WTC11 (cell line): Measurements from ENCODE around the gene NEIL3. TPM values are rescaled to one million over a fixed set of nuclear protein-coding genes. Genes with fewer than 3 reads are reported as not detected.

ENCODE experiments used
- ATAC-seq: fragments of 200-7000 bp; cut with Tn5 transposase; 2 replicates; pipeline ENCODE4 v1.10.0; 2021; ENCODE audit warnings: mild to moderate bottlenecking, moderate library complexity
- CTCF ChIA-PET: fragments of 300-600 bp; sonication (Branson Sonifier 250); formaldehyde crosslinking; loops from one replicate; lab custom pipeline; 2021; ENCODE audit warnings: antibody characterized with exemption; lab: Charles Lee
- POLR2A ChIA-PET: fragments of 350-600 bp; sonication (Branson Sonifier 250); formaldehyde crosslinking; loops from one replicate; lab custom pipeline; 2021; ENCODE audit warnings: antibody characterized with exemption; lab: Charles Lee
- DNase-seq: peaks from one replicate; pipeline ENCODE4 v3.0.0; 2021; ENCODE audit warnings: low spot score
- H3K27ac Mint-ChIP-seq: 2 replicates; pipeline ENCODE4 v1.8.0; 2021; ENCODE audit warnings: mixed read lengths
- H3K27me3 Mint-ChIP-seq: 2 replicates; pipeline ENCODE4 v1.8.0; 2021; ENCODE audit warnings: low read depth, mild to moderate bottlenecking, moderate library complexity, mixed read lengths
- H3K36me3 Mint-ChIP-seq: 2 replicates; pipeline ENCODE4 v1.8.0; 2021; ENCODE audit warnings: mixed read lengths
- H3K4me1 Mint-ChIP-seq: 2 replicates; pipeline ENCODE4 v1.8.0; 2022; ENCODE audit warnings: mixed read lengths
- H3K4me3 Mint-ChIP-seq: 2 replicates; pipeline ENCODE4 v1.8.0; 2021; ENCODE audit warnings: mild to moderate bottlenecking, moderate library complexity, mixed read lengths
- H3K9me3 Mint-ChIP-seq: 2 replicates; pipeline ENCODE4 v1.8.0; 2021; ENCODE audit warnings: mixed read lengths
- AR ChIP-seq: fragments of 250-450 bp; sonication (Bioruptor Pico); IDR thresholded peaks from 2 replicates; pipeline ENCODE4 v1.9.0; 2021; ENCODE audit warnings: mild to moderate bottlenecking
- ATF3 ChIP-seq: sonication (generic); formaldehyde crosslinking; conservative IDR thresholded peaks from 2 replicates; pipeline ENCODE4 v1.8.1; 2022; ENCODE audit warnings: mild to moderate bottlenecking, missing genetic modification reagents
- ATF6 ChIP-seq: sonication (generic); formaldehyde crosslinking; IDR thresholded peaks from 2 replicates; pipeline ENCODE4 v1.8.1; 2023; ENCODE audit warnings: mild to moderate bottlenecking, missing genetic modification reagents
- E2F4 ChIP-seq: sonication (generic); formaldehyde crosslinking; IDR thresholded peaks from 2 replicates; pipeline ENCODE4 v1.8.1; 2022; ENCODE audit warnings: low read depth, mild to moderate bottlenecking, moderate library complexity, missing genetic modification reagents, borderline replicate concordance
- E2F5 ChIP-seq: sonication (generic); formaldehyde crosslinking; IDR thresholded peaks from 2 replicates; pipeline ENCODE4 v1.8.1; 2022; ENCODE audit warnings: mild to moderate bottlenecking, moderate library complexity, missing genetic modification reagents
- ELF4 ChIP-seq: sonication (generic); formaldehyde crosslinking; IDR thresholded peaks from 2 replicates; pipeline ENCODE4 v1.8.1; 2022; ENCODE audit warnings: low read depth, mild to moderate bottlenecking, moderate library complexity, missing genetic modification reagents
- ERG ChIP-seq: fragments of 250-450 bp; sonication (Bioruptor Pico); IDR thresholded peaks from 2 replicates; pipeline ENCODE4 v1.8.0; 2021; ENCODE audit warnings: mild to moderate bottlenecking
- ETV6 ChIP-seq: sonication (generic); formaldehyde crosslinking; IDR thresholded peaks from 2 replicates; pipeline ENCODE4 v1.8.1; 2022; ENCODE audit warnings: mild to moderate bottlenecking, missing genetic modification reagents
- FOXJ3 ChIP-seq: sonication (generic); formaldehyde crosslinking; IDR thresholded peaks from 2 replicates; pipeline ENCODE4 v1.9.0; 2021; ENCODE audit warnings: missing genetic modification reagents, mild to moderate bottlenecking, borderline replicate concordance
- GABPB1 ChIP-seq: sonication (generic); formaldehyde crosslinking; IDR thresholded peaks from 2 replicates; pipeline ENCODE4 v1.8.1; 2023; ENCODE audit warnings: mild to moderate bottlenecking, missing genetic modification reagents
- GTF2I ChIP-seq: fragments of 250-450 bp; sonication (Bioruptor Pico); conservative IDR thresholded peaks from 2 replicates; pipeline ENCODE4 v1.4.0; 2021; ENCODE audit warnings: mild to moderate bottlenecking
- HMGA2 ChIP-seq: fragments of 250-450 bp; sonication (Bioruptor Pico); IDR thresholded peaks from 2 replicates; pipeline ENCODE4 v1.4.0; 2021; ENCODE audit warnings: mild to moderate bottlenecking, moderate library complexity
- NFYB ChIP-seq: sonication (generic); formaldehyde crosslinking; conservative IDR thresholded peaks from 2 replicates; pipeline ENCODE4 v1.8.0; 2022; ENCODE audit warnings: low read depth, missing genetic modification reagents
- OVOL2 ChIP-seq: fragments of 250-450 bp; sonication (Bioruptor Pico); IDR thresholded peaks from 2 replicates; pipeline ENCODE4 v1.9.0; 2021; ENCODE audit warnings: mild to moderate bottlenecking, borderline replicate concordance
- PRDM15 ChIP-seq: sonication (generic); formaldehyde crosslinking; IDR thresholded peaks from 2 replicates; pipeline ENCODE4 v1.8.0; 2022; ENCODE audit warnings: missing genetic modification reagents
- USF2 ChIP-seq: sonication (generic); formaldehyde crosslinking; IDR thresholded peaks from 2 replicates; pipeline ENCODE4 v1.8.1; 2023; ENCODE audit warnings: mild to moderate bottlenecking, missing genetic modification reagents, moderate library complexity
- ZNF219 ChIP-seq: sonication (generic); formaldehyde crosslinking; IDR thresholded peaks from 2 replicates; pipeline ENCODE4 v1.8.0; 2023; ENCODE audit warnings: missing genetic modification reagents, mild to moderate bottlenecking, borderline replicate concordance
- ZNF232 ChIP-seq: sonication (generic); formaldehyde crosslinking; IDR thresholded peaks from 2 replicates; pipeline ENCODE4 v1.8.0; 2022; ENCODE audit warnings: mild to moderate bottlenecking, missing genetic modification reagents
- ZNF263 ChIP-seq: sonication (generic); formaldehyde crosslinking; IDR thresholded peaks from 2 replicates; pipeline ENCODE4 v1.8.1; 2022; ENCODE audit warnings: low read depth, mild to moderate bottlenecking, moderate library complexity, missing genetic modification reagents
- ZNF396 ChIP-seq: fragments of 250-450 bp; sonication (Bioruptor Pico); IDR thresholded peaks from 2 replicates; pipeline ENCODE4 v1.8.0; 2021; ENCODE audit warnings: mild to moderate bottlenecking, moderate library complexity, borderline replicate concordance
- total RNA-seq: library from RNA; stranded (reverse); gene quantifications from 3 replicates; pipeline ENCODE4 v1.2.3, GENCODE V29; 2021

NEIL3 gene
- total RNA-seq, 1 experiment from 2014 or later: 9.9 TPM

GRCh38 chr4:177308847-177309521 is 690 bp upstream of the NEIL3 start:
- H3K4me3 Mint-ChIP-seq: peak overlapping the region; percentile 93
- POLR2A ChIA-PET: interaction anchor here (1.0 kb wide), 1 partner anchor 16 kb away, joined by 3 read pairs; no protein-coding TSS in a partner anchor
- no peak for ATAC-seq

More at GRCh38 chr4:177308847-177309521, 690 bp upstream of the NEIL3 start:
- Mint-ChIP-seq H3K9me3 (no peaks in the 10 kb centered on the region), H3K27ac (no peak overlapping the region), H3K27me3 (no peaks in the 10 kb centered on the region), H3K36me3 (peaks cover 1% of the 10 kb centered on the region; the same call in 1 of the 2 replicates), H3K4me1 (peaks cover 8% of the 10 kb centered on the region; the same call in 1 of the 2 replicates)
- no peak for TF ChIP-seq PRDM15 (CRISPR knock-in tag)
- no peak for TF ChIP-seq E2F5 (CRISPR knock-in tag)
- no peak for TF ChIP-seq OVOL2 (CRISPR knock-in tag)
- TF ChIP-seq ZNF396 (CRISPR knock-in tag): no peak
- no peak for TF ChIP-seq AR (CRISPR knock-in tag)
- TF ChIP-seq GABPB1: no peak
- no peak for TF ChIP-seq ZNF232 (CRISPR knock-in tag)
- TF ChIP-seq FOXJ3 (CRISPR knock-in tag): no peak
- no peak for TF ChIP-seq USF2 (CRISPR knock-in tag)
- TF ChIP-seq GTF2I (CRISPR knock-in tag): no peak
- no peak for TF ChIP-seq HMGA2
- no peak for TF ChIP-seq ZNF219 (CRISPR knock-in tag)
- no peak for TF ChIP-seq ELF4
- no peak for TF ChIP-seq ZNF263 (CRISPR knock-in tag)
- TF ChIP-seq E2F4 (CRISPR knock-in tag): no peak
- TF ChIP-seq NFYB (CRISPR knock-in tag): no peak
- no peak for TF ChIP-seq ETV6 (CRISPR knock-in tag)
- TF ChIP-seq ERG: no peak
- no peak for TF ChIP-seq ATF3 (CRISPR knock-in tag)
- no peak for TF ChIP-seq ATF6 (CRISPR knock-in tag)
- CTCF ChIA-PET: interaction anchor here (1.2 to 1.8 kb wide), 2 partner anchors 30 to 59 kb away, joined by 3 to 8 read pairs; no protein-coding TSS in a partner anchor
- no peak for DNase-seq
